HEK293 (cell line): Measurements from ENCODE around the gene SRSF6.
"Not testable (repeated sequence)": the region's sequence is repeated elsewhere in the genome, so short reads cannot be mapped to it uniquely, and the experiment has no call there.

ENCODE experiments used
- CTCF ChIA-PET: fragments of 350-600 bp; formaldehyde crosslinking; extraction: SDS; loops from one replicate; lab custom pipeline; 2021; ENCODE audit warnings: antibody characterized with exemption; lab: Yijun Ruan, JAX
- POLR2A ChIA-PET: fragments of 300-600 bp; formaldehyde crosslinking; extraction: SDS; loops from one replicate; lab custom pipeline; 2020; ENCODE audit warnings: antibody characterized with exemption, inconsistent platforms; lab: Yijun Ruan, JAX
- H3K27ac ChIP-seq: fragments of 200-500 bp; sonication (Bioruptor generic); 2 replicates; pipeline ENCODE4 v1.5.1; 2014; ENCODE audit warnings: low read depth, low read length, control low read depth, inconsistent platforms; ENCODE audit errors: extremely low read depth
- H3K36me3 ChIP-seq, 2 experiments: fragments of 200-500 bp in 1 of 2; sonication (Bioruptor generic) in 1 of 2; 1 replicate in 1 of 2; 2 replicates in 1 of 2; pipeline ENCODE4 v1.5.1; 2014 to 2017; ENCODE audit warnings: inconsistent platforms in 2 of 2, low read length in 2 of 2; ENCODE audit not compliant: control insufficient read depth in 2 of 2, insufficient read depth in 1 of 2
- H3K4me1 ChIP-seq: fragments of 200-500 bp; sonication (Bioruptor generic); 2 replicates; pipeline ENCODE4 v1.5.1; 2014; ENCODE audit warnings: mild to moderate bottlenecking, low read length, inconsistent platforms; ENCODE audit not compliant: control insufficient read depth, insufficient read depth
- H3K4me3 ChIP-seq: 2 replicates; pipeline ENCODE4 v1.5.1; 2011; ENCODE audit warnings: low read depth, mild to moderate bottlenecking, control low read depth, low read length, moderate library complexity
- H3K9me3 ChIP-seq: fragments of 200-500 bp; sonication (Bioruptor generic); 2 replicates; pipeline ENCODE4 v1.5.1; 2014; ENCODE audit warnings: low read depth, low read length, inconsistent platforms; ENCODE audit not compliant: control insufficient read depth, insufficient read depth
- BCL11A ChIP-seq: fragments of 450-650 bp; formaldehyde crosslinking; IDR thresholded peaks from 2 replicates; pipeline ENCODE4 v1.5.1; 2016; ENCODE audit warnings: low read depth, missing biosample characterization, missing genetic modification characterization
- CTCF ChIP-seq: fragments of 450-650 bp; formaldehyde crosslinking; IDR thresholded peaks from 2 replicates; pipeline ENCODE4 v1.5.1; 2016; ENCODE audit warnings: missing biosample characterization, missing genetic modification characterization
- MZF1 ChIP-seq: fragments of 450-650 bp; formaldehyde crosslinking; IDR thresholded peaks from 2 replicates; pipeline ENCODE4 v1.5.1; 2017; ENCODE audit warnings: missing biosample characterization, missing genetic modification characterization, borderline replicate concordance
- PBX3 ChIP-seq: sonication (generic); formaldehyde crosslinking; IDR thresholded peaks from 2 replicates; pipeline ENCODE4 v1.8.1; 2022; ENCODE audit warnings: mild to moderate bottlenecking, moderate library complexity, missing genetic modification reagents
- PRDM2 ChIP-seq: fragments of 450-650 bp; formaldehyde crosslinking; IDR thresholded peaks from 2 replicates; pipeline ENCODE4 v1.5.1; 2016; ENCODE audit warnings: missing biosample characterization, missing genetic modification characterization, borderline replicate concordance
- REPIN1 ChIP-seq: fragments of 450-650 bp; formaldehyde crosslinking; IDR thresholded peaks from 2 replicates; pipeline ENCODE4 v1.5.1; 2017; ENCODE audit warnings: missing biosample characterization, missing genetic modification characterization, low read depth
- SETDB1 ChIP-seq: IDR thresholded peaks from one replicate; pipeline ENCODE4 v1.6.1; 2017; ENCODE audit warnings: mild to moderate bottlenecking, low read length, moderate library complexity, mixed read lengths; ENCODE audit not compliant: insufficient read length
- SP7 ChIP-seq: fragments of 450-650 bp; formaldehyde crosslinking; IDR thresholded peaks from 2 replicates; pipeline ENCODE4 v1.5.1; 2016; ENCODE audit warnings: missing biosample characterization, missing genetic modification characterization
- ZFP37 ChIP-seq: fragments of 450-650 bp; formaldehyde crosslinking; IDR thresholded peaks from 2 replicates; pipeline ENCODE4 v1.5.1; 2016; ENCODE audit warnings: missing biosample characterization, missing genetic modification characterization
- ZNF132 ChIP-seq: fragments of 450-650 bp; formaldehyde crosslinking; IDR thresholded peaks from 2 replicates; pipeline ENCODE4 v1.5.1; 2017; ENCODE audit warnings: missing biosample characterization, missing genetic modification characterization, borderline replicate concordance
- ZNF175 ChIP-seq: fragments of 450-650 bp; formaldehyde crosslinking; IDR thresholded peaks from 2 replicates; pipeline ENCODE4 v1.5.1; 2016; ENCODE audit warnings: missing biosample characterization, missing genetic modification characterization
- ZNF292 ChIP-seq: fragments of 450-650 bp; formaldehyde crosslinking; IDR thresholded peaks from 2 replicates; pipeline ENCODE4 v1.5.1; 2016; ENCODE audit warnings: low read depth, missing biosample characterization, missing genetic modification characterization, borderline replicate concordance
- ZNF324 ChIP-seq: fragments of 450-650 bp; formaldehyde crosslinking; IDR thresholded peaks from 2 replicates; pipeline ENCODE4 v1.5.1; 2016; ENCODE audit warnings: missing biosample characterization, missing genetic modification characterization
- ZNF335 ChIP-seq: fragments of 450-650 bp; formaldehyde crosslinking; conservative IDR thresholded peaks from 2 replicates; pipeline ENCODE4 v1.5.1; 2016; ENCODE audit warnings: missing biosample characterization, missing genetic modification characterization
- ZNF350 ChIP-seq: fragments of 450-650 bp; formaldehyde crosslinking; IDR thresholded peaks from 2 replicates; pipeline ENCODE4 v1.5.0; 2017; ENCODE audit warnings: missing biosample characterization, mild to moderate bottlenecking, missing genetic modification characterization
- ZNF514 ChIP-seq: fragments of 450-650 bp; formaldehyde crosslinking; IDR thresholded peaks from 2 replicates; pipeline ENCODE4 v1.5.1; 2016; ENCODE audit warnings: missing biosample characterization, missing genetic modification characterization
- ZNF555 ChIP-seq: fragments of 450-650 bp; formaldehyde crosslinking; conservative IDR thresholded peaks from 2 replicates; pipeline ENCODE4 v1.5.1; 2017; ENCODE audit warnings: missing biosample characterization, mild to moderate bottlenecking, missing genetic modification characterization, inconsistent platforms
- ZNF610 ChIP-seq: fragments of 450-650 bp; formaldehyde crosslinking; IDR thresholded peaks from 2 replicates; pipeline ENCODE4 v1.5.1; 2016; ENCODE audit warnings: missing biosample characterization, missing genetic modification characterization, borderline replicate concordance

Gene SRSF6

GRCh38 chr20:43416591-43417228, 41.0 kb upstream of the SRSF6 start:
- H3K9me3 ChIP-seq: no peaks in the 10 kb centered on the region
- no peaks in the 10 kb centered on the region for H3K36me3 ChIP-seq
- CTCF ChIA-PET: interaction anchor here (0.7 kb wide), 1 partner anchor 1845 kb away, joined by 3 read pairs; no protein-coding TSS in a partner anchor
- no peaks in the 10 kb centered on the region for H3K4me1 ChIP-seq
- TF ChIP-seq PBX3 (CRISPR knock-in tag) (no peak), ZNF175 (tag by site-specific recombination) (no peak), ZNF132 (tag by site-specific recombination) (no peak), BCL11A (tag by site-specific recombination) (no peak), ZNF350 (tag by site-specific recombination) (no peak), ZNF514 (tag by site-specific recombination) (no peak), ZFP37 (tag by site-specific recombination) (no peak), PRDM2 (tag by site-specific recombination) (no peak)
- no peak overlapping the region for H3K27ac ChIP-seq
- H3K4me3 ChIP-seq: no peak overlapping the region
- POLR2A ChIA-PET: no interaction called here

- H3K9me3 ChIP-seq: no peaks in the 10 kb centered on the region
- TF ChIP-seq SETDB1 (peak; percentile 50), MZF1 (no peak)
- TF ChIP-seq, all 188 proteins: peak for 1
- ChIA-PET POLR2A (no interaction called here), CTCF (interaction anchor here (0.6 to 0.7 kb wide), 2 partner anchors 8 to 19 kb away, joined by 3 read pairs; no protein-coding TSS in a partner anchor)
- Histone ChIP-seq H3K4me3 (no peak overlapping the region), H3K4me1 (no peaks in the 10 kb centered on the region), H3K27ac (no peak overlapping the region), H3K36me3 (no peaks in the 10 kb centered on the region)
Measured at GRCh38 chr20:43420192-43420591, 37.5 kb upstream of the SRSF6 start.

- POLR2A ChIA-PET, CTCF ChIA-PET, H3K9me3 ChIP-seq, H3K27ac ChIP-seq, H3K4me3 ChIP-seq, H3K36me3 ChIP-seq, H3K4me1 ChIP-seq: not testable (repeated sequence)
Measured at GRCh38 chr20:43420913-43421312, 36.8 kb upstream of the SRSF6 start.

GRCh38 chr20:43426172-43426571, 31.5 kb upstream of the SRSF6 start:
- H3K36me3 ChIP-seq: no peaks in the 10 kb centered on the region
- CTCF ChIA-PET: no interaction called here
- POLR2A ChIA-PET: no interaction called here
- no peaks in the 10 kb centered on the region for H3K4me1 ChIP-seq
- H3K27ac ChIP-seq: no peak overlapping the region
- no peaks in the 10 kb centered on the region for H3K9me3 ChIP-seq
- no peak overlapping the region for H3K4me3 ChIP-seq
- TF ChIP-seq ZNF555 (tag by site-specific recombination): no peak
- TF ChIP-seq ZNF324 (tag by site-specific recombination): no peak
- no peak for TF ChIP-seq CTCF (tag by site-specific recombination)
- no peak for TF ChIP-seq REPIN1
- TF ChIP-seq ZNF610 (tag by site-specific recombination): no peak
- TF ChIP-seq ZNF292 (tag by site-specific recombination): no peak
- TF ChIP-seq ZNF335: no peak
- TF ChIP-seq SP7 (tag by site-specific recombination): no peak
